ENCODE measurements around the gene ILF2.

The ILF2 gene

GRCh38 chr1:153614189-153614900 lies 56.4 kb downstream of the ILF2 start:
- no peak for TF ChIP-seq CTCF (IDR thresholded peaks at IDR 0.05; ENCODE audit: low read depth, low read length, missing control alignments)
- no peak overlapping the region for H3K4me3 ChIP-seq (replicated peaks; ENCODE audit: low read depth, low read length)
- no peak for DNase-seq (ENCODE audit: extremely low read depth, low read depth)

- TF ChIP-seq CTCF (IDR thresholded peaks at IDR 0.05; ENCODE audit: low read depth, low read length, missing control alignments) = no peak
- peak overlapping the region; percentile 90 for H3K4me3 ChIP-seq (replicated peaks; ENCODE audit: low read depth, low read length)
- DNase-seq (ENCODE audit: extremely low read depth, low read depth) = no peak
Observed at GRCh38 chr1:153613406-153613805, 57.4 kb downstream of the ILF2 start.

GRCh38 chr1:153612755-153613331 lies 58.0 kb downstream of the ILF2 start, which contains the start of gene S100A16:
Gene S100A16 (minus strand): TSS chr1:153613137. CDS start chr1:153608151, 4,986 bp downstream.
- no peak for DNase-seq (ENCODE audit: extremely low read depth, low read depth)
- H3K4me3 ChIP-seq (replicated peaks; ENCODE audit: low read depth, low read length) = peak within 1 kb of the TSS; percentile 90
- no peak for TF ChIP-seq CTCF (IDR thresholded peaks at IDR 0.05; ENCODE audit: low read depth, low read length, missing control alignments)

GRCh38 chr1:153612111-153612754 lies 58.6 kb downstream of the ILF2 start:
- no peak for TF ChIP-seq CTCF (IDR thresholded peaks at IDR 0.05; ENCODE audit: low read depth, low read length, missing control alignments)
- peak overlapping the region; percentile 90 for H3K4me3 ChIP-seq (replicated peaks; ENCODE audit: low read depth, low read length)
- no peak for DNase-seq (ENCODE audit: extremely low read depth, low read depth)

All from HFF-Myc (cell line).